Spinal cord (tissue), 10 donors: Measurements from ENCODE around the gene DDX28. TPM values are rescaled to one million over a fixed set of nuclear protein-coding genes. Genes with fewer than 3 reads are reported as not detected.

Experiments
- DNase-seq, 6 donors: peaks; one replicate each; pipeline versions ENCODE4 v3.0.0 to v3.0.0-alpha.2; 2013 to 2015; ENCODE audit warnings: low spot score in 6 of 6, low read depth in 4 of 6
- H3K27ac ChIP-seq: one replicate; pipeline ENCODE4 v1.5.1; 2013; ENCODE audit warnings: low read depth, low read length, control low read depth
- H3K27me3 ChIP-seq: one replicate; pipeline ENCODE4 v1.6.1; 2013; ENCODE audit warnings: low read length; ENCODE audit not compliant: control insufficient read depth, insufficient read depth
- H3K36me3 ChIP-seq: one replicate; pipeline ENCODE4 v1.6.1; 2013; ENCODE audit warnings: low read length; ENCODE audit not compliant: control insufficient read depth, insufficient read depth
- H3K4me1 ChIP-seq: one replicate; pipeline ENCODE4 v1.6.1; 2013; ENCODE audit warnings: low read length; ENCODE audit not compliant: control insufficient read depth, insufficient read depth
- H3K4me3 ChIP-seq: one replicate; pipeline ENCODE4 v1.5.1; 2013; ENCODE audit warnings: low read depth, low read length, control low read depth
- H3K9me3 ChIP-seq: one replicate; pipeline ENCODE4 v1.6.1; 2013; ENCODE audit warnings: low read length; ENCODE audit not compliant: control insufficient read depth, insufficient read depth
- whole genome bisulfite sequencing: methylation state at CpG from one replicate; pipeline ENCODE4 v1.1.5; 2013; ENCODE audit warnings: missing lambda C conversion rate; ENCODE audit not compliant: insufficient coverage; 5-methylcytosine and 5-hydroxymethylcytosine counted together
- polyA plus RNA-seq, 2 donors: library from polyadenylated mRNA; unstranded; fragments of 120-200 nt; gene quantifications; one replicate each; pipeline ENCODE4 v1.2.1, GENCODE V29; 2013; ENCODE audit not compliant: insufficient read length in 2 of 2
- total RNA-seq, 2 donors: library from RNA; depleted of rRNA in 1 of 2; stranded (reverse); fragments of 120-200 nt in 1 of 2; fragments of >200 nt in 1 of 2; gene quantifications; one replicate each; pipeline versions ENCODE4 v1.2.3 to v1.2.4, GENCODE V29; 2013 to 2014
- donor health status: healthy.

The DDX28 gene
- total and polyA plus RNA-seq, 4 donors: 6.9 to 9.7 (median 7.8) TPM

- H3K9me3 ChIP-seq: no peaks in the 10 kb centered on the region
- H3K27me3 ChIP-seq: no peaks in the 10 kb centered on the region
- WGBS: 89% methylated on average over 8 of the region's 8 CpGs
- H3K36me3 ChIP-seq: no peaks in the 10 kb centered on the region
- no peak overlapping the region for H3K4me3 ChIP-seq
- no peak overlapping the region for H3K27ac ChIP-seq
- DNase-seq: no peak
- peaks cover 19% of the 10 kb centered on the region for H3K4me1 ChIP-seq
These were observed 33.6 kb downstream of the DDX28 start for GRCh38 chr16:67989322-67990017.

- Histone ChIP-seq H3K9me3 (no peaks in the 10 kb centered on the region), H3K36me3 (no peaks in the 10 kb centered on the region)
These were observed 34.4 kb downstream of the DDX28 start for GRCh38 chr16:67988675-67989074.

GRCh38 chr16:67987460-67988160, 35.4 kb downstream of the DDX28 start:
- no peaks in the 10 kb centered on the region for H3K27me3 ChIP-seq
- peaks cover 10% of the 10 kb centered on the region for H3K4me1 ChIP-seq
- 67% methylated on average over 11 of the region's 11 CpGs for WGBS
- DNase-seq: peak in 1 of 6 donors; percentile 54
- H3K36me3 ChIP-seq: no peaks in the 10 kb centered on the region
- H3K27ac ChIP-seq: peak overlapping the region; percentile 7
- no peak overlapping the region for H3K4me3 ChIP-seq
- H3K9me3 ChIP-seq: no peaks in the 10 kb centered on the region

More at GRCh38 chr16:67988675-67989074, 34.4 kb downstream of the DDX28 start:
- Histone ChIP-seq H3K27ac (no peak overlapping the region), H3K4me3 (no peak overlapping the region), H3K4me1 (peaks cover 21% of the 10 kb centered on the region), H3K27me3 (no peaks in the 10 kb centered on the region)
- WGBS: 97% methylated on average over 2 of the region's 3 CpGs
- DNase-seq: no peak

- Histone ChIP-seq H3K36me3 (no peaks in the 10 kb centered on the region), H3K9me3 (no peaks in the 10 kb centered on the region), H3K4me1 (peaks cover 10% of the 10 kb centered on the region), H3K27ac (no peak overlapping the region), H3K4me3 (no peak overlapping the region), H3K27me3 (no peaks in the 10 kb centered on the region)
- DNase-seq: no peak
- WGBS: 97% methylated on average over 4 of the region's 5 CpGs
These were observed 36.1 kb downstream of the DDX28 start for GRCh38 chr16:67986949-67987348.

- no peaks in the 10 kb centered on the region for H3K27me3 ChIP-seq
- peaks cover 4% of the 10 kb centered on the region for H3K4me1 ChIP-seq
- DNase-seq: no peak
- H3K36me3 ChIP-seq: no peaks in the 10 kb centered on the region
- H3K4me3 ChIP-seq: no peak overlapping the region
- no peaks in the 10 kb centered on the region for H3K9me3 ChIP-seq
- WGBS: 95% methylated on average over 31 of the region's 49 CpGs
- no peak overlapping the region for H3K27ac ChIP-seq
These were observed 40.9 kb downstream of the DDX28 start for GRCh38 chr16:67982011-67982696.

- peaks cover 4% of the 10 kb centered on the region for H3K4me1 ChIP-seq
- H3K27me3 ChIP-seq: no peaks in the 10 kb centered on the region
- no peaks in the 10 kb centered on the region for H3K9me3 ChIP-seq
- H3K4me3 ChIP-seq: no peak within 1 kb of the TSS
- DNase-seq: no peak
- WGBS: 59% methylated on average over 51 of the region's 62 CpGs
- no peaks in the 10 kb centered on the region for H3K36me3 ChIP-seq
- H3K27ac ChIP-seq: no peak within 1 kb of the TSS
These were observed 42.9 kb downstream of the DDX28 start, which contains the start of gene DPEP3 for GRCh38 chr16:67979955-67980678. Gene DPEP3 (minus strand): TSS chr16:67980499. CDS start chr16:67980380, 119 bp downstream.

- 87% methylated on average over 6 of the region's 9 CpGs for WGBS
- Histone ChIP-seq H3K36me3 (no peaks in the 10 kb centered on the region), H3K4me1 (no peaks in the 10 kb centered on the region), H3K4me3 (no peak overlapping the region), H3K27ac (no peak overlapping the region), H3K9me3 (no peaks in the 10 kb centered on the region), H3K27me3 (no peaks in the 10 kb centered on the region)
- no peak for DNase-seq
These were observed 45.4 kb downstream of the DDX28 start for GRCh38 chr16:67977469-67978227.

- WGBS: 76% methylated on average over 5 of the region's 5 CpGs
- no peaks in the 10 kb centered on the region for H3K27me3 ChIP-seq
- H3K4me3 ChIP-seq: no peak overlapping the region
- no peaks in the 10 kb centered on the region for H3K9me3 ChIP-seq
- DNase-seq: no peak
- H3K4me1 ChIP-seq: no peaks in the 10 kb centered on the region
- no peaks in the 10 kb centered on the region for H3K36me3 ChIP-seq
- H3K27ac ChIP-seq: no peak overlapping the region
These were observed 46.0 kb downstream of the DDX28 start for GRCh38 chr16:67977005-67977404.

GRCh38 chr16:67976205-67976604, 46.8 kb downstream of the DDX28 start:
- H3K27ac ChIP-seq: no peak overlapping the region
- 95% methylated on average over 2 of the region's 2 CpGs for WGBS
- no peaks in the 10 kb centered on the region for H3K4me1 ChIP-seq
- H3K4me3 ChIP-seq: no peak overlapping the region
- H3K9me3 ChIP-seq: no peaks in the 10 kb centered on the region
- no peak for DNase-seq
- no peaks in the 10 kb centered on the region for H3K27me3 ChIP-seq
- H3K36me3 ChIP-seq: no peaks in the 10 kb centered on the region
